Natural killer cell (primary cell): Measurements from ENCODE around the gene QSER1. TPM values are rescaled to one million over a fixed set of nuclear protein-coding genes. Genes with fewer than 3 reads are reported as not detected.

Source experiments
- ATAC-seq, 3 donors: fragments of 150-1000 bp in 2 of 3; fragments of 200-7000 bp in 1 of 3; cut with Tn5 transposase; 1 replicate in 1 of 3; 2 replicates in 2 of 3; pipeline ENCODE4 v1.10.0; 2021; ENCODE audit warnings: mild to moderate bottlenecking in 2 of 3, moderate library complexity in 2 of 3
- DNase-seq, 2 donors: peaks; one replicate each; pipeline versions ENCODE4 v3.0.0 to v3.0.0-alpha.2; 2013 to 2021; ENCODE audit warnings: mixed read lengths in 1 of 2
- H3K27ac ChIP-seq: one replicate; pipeline ENCODE4 v1.5.1; 2013; ENCODE audit warnings: mild to moderate bottlenecking, low read length
- H3K27me3 ChIP-seq: one replicate; pipeline ENCODE4 v1.6.1; 2013; ENCODE audit warnings: low read length; ENCODE audit not compliant: control insufficient read depth, insufficient read depth
- H3K36me3 ChIP-seq: one replicate; pipeline ENCODE4 v1.6.1; 2013; ENCODE audit warnings: low read length; ENCODE audit not compliant: control insufficient read depth, insufficient read depth
- H3K4me1 ChIP-seq: one replicate; pipeline ENCODE4 v1.6.1; 2013; ENCODE audit warnings: low read length; ENCODE audit not compliant: control insufficient read depth, insufficient read depth
- H3K4me3 ChIP-seq: one replicate; pipeline ENCODE4 v1.5.1; 2013; ENCODE audit warnings: low read length
- H3K9me3 ChIP-seq: one replicate; pipeline ENCODE4 v1.6.1; 2013; ENCODE audit warnings: low read length; ENCODE audit not compliant: control insufficient read depth, insufficient read depth
- H3K27ac Mint-ChIP-seq, 2 donors: one replicate each; pipeline ENCODE4 v1.8.0; 2022; ENCODE audit warnings: mild to moderate bottlenecking in 2 of 2, mixed read lengths in 2 of 2, moderate library complexity in 1 of 2
- H3K27me3 Mint-ChIP-seq, 2 donors: one replicate each; pipeline ENCODE4 v1.8.0; 2022; ENCODE audit warnings: low read depth in 2 of 2, mixed read lengths in 2 of 2
- H3K36me3 Mint-ChIP-seq: one replicate; pipeline ENCODE4 v1.8.0; 2022; ENCODE audit warnings: mixed read lengths
- H3K4me1 Mint-ChIP-seq, 2 donors: one replicate each; pipeline ENCODE4 v1.8.0; 2022; ENCODE audit warnings: mixed read lengths in 2 of 2
- H3K4me3 Mint-ChIP-seq: one replicate; pipeline ENCODE4 v1.8.0; 2022; ENCODE audit warnings: mild to moderate bottlenecking, moderate library complexity, mixed read lengths
- H3K9me3 Mint-ChIP-seq, 2 donors: one replicate each; pipeline ENCODE4 v1.8.0; 2022; ENCODE audit warnings: mixed read lengths in 2 of 2
- WGBS: methylation state at CpG from one replicate; pipeline ENCODE4 v1.1.7; 2013; ENCODE audit warnings: missing lambda C conversion rate; ENCODE audit not compliant: insufficient coverage; 5-methylcytosine and 5-hydroxymethylcytosine counted together
- intact Hi-C: fragments of 100-400 bp; cut with micrococcal nuclease; formaldehyde crosslinking; loops from one replicate; pipeline ENCODE4 v1.14.2; 2022
- total RNA-seq, 4 donors: library from RNA; stranded (reverse); fragments of 120-200 nt in 1 of 4; gene quantifications; one replicate each; pipeline versions ENCODE4 v1.2.3 to v1.2.4, GENCODE V29; 2013 to 2022
- TF ChIP-seq, protein P1 (sequence below): fragments of 200-600 bp; IDR thresholded peaks from one replicate; pipeline ENCODE4 v1.8.0; 2022; ENCODE audit warnings: antibody characterized with exemption

The QSER1 gene
- total RNA-seq, 3 donors from 2014 or later (not counting 1 experiment from before 2014, with no cell fraction given), result 14.5 to 21.5 (median 17.8) TPM

- DNase-seq, result peak; percentile 20 to 54
- Mint-ChIP-seq H3K27ac (no peak overlapping the region), H3K4me1 (no peaks in the 10 kb centered on the region), H3K9me3 (no peaks in the 10 kb centered on the region), H3K27me3 (peaks cover 10 to 46% of the 10 kb centered on the region in 2 donors), H3K4me3 (no peak overlapping the region), H3K36me3 (no peaks in the 10 kb centered on the region)
- no peak overlapping the region for H3K27ac ChIP-seq
- H3K36me3 ChIP-seq, result no peaks in the 10 kb centered on the region
- no peaks in the 10 kb centered on the region for H3K27me3 ChIP-seq
- H3K9me3 ChIP-seq, result no peaks in the 10 kb centered on the region
- intact Hi-C loops, result no loop called here
- peak in 2 of 3 donors; percentile 53 to 66 for ATAC-seq
- 53% methylated on average over 2 of the region's 2 CpGs for WGBS
- TF ChIP-seq, protein P1, sequence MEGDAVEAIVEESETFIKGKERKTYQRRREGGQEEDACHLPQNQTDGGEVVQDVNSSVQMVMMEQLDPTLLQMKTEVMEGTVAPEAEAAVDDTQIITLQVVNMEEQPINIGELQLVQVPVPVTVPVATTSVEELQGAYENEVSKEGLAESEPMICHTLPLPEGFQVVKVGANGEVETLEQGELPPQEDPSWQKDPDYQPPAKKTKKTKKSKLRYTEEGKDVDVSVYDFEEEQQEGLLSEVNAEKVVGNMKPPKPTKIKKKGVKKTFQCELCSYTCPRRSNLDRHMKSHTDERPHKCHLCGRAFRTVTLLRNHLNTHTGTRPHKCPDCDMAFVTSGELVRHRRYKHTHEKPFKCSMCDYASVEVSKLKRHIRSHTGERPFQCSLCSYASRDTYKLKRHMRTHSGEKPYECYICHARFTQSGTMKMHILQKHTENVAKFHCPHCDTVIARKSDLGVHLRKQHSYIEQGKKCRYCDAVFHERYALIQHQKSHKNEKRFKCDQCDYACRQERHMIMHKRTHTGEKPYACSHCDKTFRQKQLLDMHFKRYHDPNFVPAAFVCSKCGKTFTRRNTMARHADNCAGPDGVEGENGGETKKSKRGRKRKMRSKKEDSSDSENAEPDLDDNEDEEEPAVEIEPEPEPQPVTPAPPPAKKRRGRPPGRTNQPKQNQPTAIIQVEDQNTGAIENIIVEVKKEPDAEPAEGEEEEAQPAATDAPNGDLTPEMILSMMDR, result peak; percentile 36
- no peak overlapping the region for H3K4me3 ChIP-seq
- no peaks in the 10 kb centered on the region for H3K4me1 ChIP-seq
Measured at GRCh38 chr11:32870676-32871075, 21.9 kb upstream of the QSER1 start.

GRCh38 chr11:32874132-32874531, 18.5 kb upstream of the QSER1 start:
- Mint-ChIP-seq H3K4me3 (no peak overlapping the region), H3K9me3 (no peaks in the 10 kb centered on the region), H3K27me3 (peaks cover 7 to 24% of the 10 kb centered on the region in 2 donors), H3K36me3 (no peaks in the 10 kb centered on the region), H3K4me1 (no peaks in the 10 kb centered on the region), H3K27ac (no peak overlapping the region)
- H3K4me1 ChIP-seq, result no peaks in the 10 kb centered on the region
- ATAC-seq (no peak), DNase-seq (no peak)
- intact Hi-C loops, result no loop called here
- H3K36me3 ChIP-seq, result no peaks in the 10 kb centered on the region
- TF ChIP-seq, protein P1, result no peak
- no peaks in the 10 kb centered on the region for H3K9me3 ChIP-seq
- no peak overlapping the region for H3K4me3 ChIP-seq
- no peaks in the 10 kb centered on the region for H3K27me3 ChIP-seq
- no peak overlapping the region for H3K27ac ChIP-seq

GRCh38 chr11:32881286-32881685, 11.3 kb upstream of the QSER1 start:
- intact Hi-C loops, result no loop called here
- no peaks in the 10 kb centered on the region for H3K4me1 Mint-ChIP-seq
- Histone ChIP-seq H3K27me3 (no peaks in the 10 kb centered on the region), H3K4me1 (no peaks in the 10 kb centered on the region), H3K27ac (no peak overlapping the region), H3K4me3 (no peak overlapping the region), H3K36me3 (no peaks in the 10 kb centered on the region), H3K9me3 (no peaks in the 10 kb centered on the region)
- no peaks in the 10 kb centered on the region for H3K9me3 Mint-ChIP-seq
- WGBS, result 72% methylated on average over 4 of the region's 4 CpGs
- H3K4me3 Mint-ChIP-seq, result no peak overlapping the region
- no peak overlapping the region for H3K27ac Mint-ChIP-seq
- TF ChIP-seq, protein P1, result no peak
- H3K27me3 Mint-ChIP-seq, result peaks cover 0 to 6% of the 10 kb centered on the region in 2 donors
- DNase-seq (no peak), ATAC-seq (no peak)
- H3K36me3 Mint-ChIP-seq, result no peaks in the 10 kb centered on the region

DNA sequence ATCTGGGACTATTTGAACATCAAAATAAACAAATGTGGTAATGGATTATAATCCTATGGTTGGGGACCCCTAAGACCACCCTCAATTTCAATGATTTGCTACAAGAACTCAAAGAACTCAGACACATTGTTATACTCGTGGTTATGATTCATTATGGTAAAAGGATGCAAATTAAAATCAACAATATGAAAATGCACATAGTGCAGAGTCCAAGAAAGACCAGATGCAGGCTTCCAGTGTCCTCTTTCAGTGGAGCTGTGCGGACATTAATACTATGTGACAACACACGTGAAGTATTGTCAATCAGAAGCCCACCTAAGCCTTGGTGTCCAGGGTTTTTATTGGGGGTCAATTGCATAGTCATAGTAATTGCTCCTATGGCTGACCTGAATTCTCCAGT, 9.2 kb upstream of the QSER1 start:
- TF ChIP-seq, protein P1, result no peak
- Histone ChIP-seq H3K4me1 (no peaks in the 10 kb centered on the region), H3K9me3 (no peaks in the 10 kb centered on the region), H3K4me3 (no peak overlapping the region), H3K27me3 (no peaks in the 10 kb centered on the region), H3K27ac (no peak overlapping the region), H3K36me3 (no peaks in the 10 kb centered on the region)
- Mint-ChIP-seq H3K4me1 (no peaks in the 10 kb centered on the region), H3K27me3 (peaks cover 0 to 6% of the 10 kb centered on the region in 2 donors), H3K27ac (no peak overlapping the region), H3K9me3 (no peaks in the 10 kb centered on the region), H3K36me3 (no peaks in the 10 kb centered on the region), H3K4me3 (no peak overlapping the region)
- intact Hi-C loops, result no loop called here
- DNase-seq (no peak), ATAC-seq (no peak)
- 76% methylated on average over 3 of the region's 3 CpGs for WGBS
